HG03159 (cell line): ENCODE measurements around the gene TTC7B.

ENCODE experiments used
- ATAC-seq: cut with Tn5 transposase; IDR thresholded peaks from one replicate; pipeline ENCODE4 v1.9.1; 2021; ENCODE audit warnings: mild to moderate bottlenecking, moderate library complexity; ENCODE audit not compliant: unreplicated experiment

Gene TTC7B

DNA sequence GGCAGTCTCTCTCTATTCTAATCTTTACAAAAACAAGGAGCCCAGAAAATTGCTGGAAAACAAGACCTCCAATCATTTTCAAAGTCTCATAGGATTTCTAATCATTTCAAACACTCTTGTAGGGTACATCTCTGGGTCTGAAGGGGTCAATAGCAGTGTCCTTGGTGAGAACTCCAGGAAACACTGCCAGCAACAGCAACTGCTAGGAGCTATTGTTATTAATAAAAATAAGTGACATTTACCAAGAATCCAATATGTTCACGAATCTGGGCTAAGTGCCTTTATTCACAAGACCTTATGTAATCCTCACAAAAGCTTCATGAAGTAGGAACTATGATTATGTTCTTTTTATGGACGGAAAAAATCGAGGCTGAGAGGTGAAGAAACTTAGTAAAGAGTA is 72.8 kb downstream of the TTC7B start:
- no peak for ATAC-seq

DNA sequence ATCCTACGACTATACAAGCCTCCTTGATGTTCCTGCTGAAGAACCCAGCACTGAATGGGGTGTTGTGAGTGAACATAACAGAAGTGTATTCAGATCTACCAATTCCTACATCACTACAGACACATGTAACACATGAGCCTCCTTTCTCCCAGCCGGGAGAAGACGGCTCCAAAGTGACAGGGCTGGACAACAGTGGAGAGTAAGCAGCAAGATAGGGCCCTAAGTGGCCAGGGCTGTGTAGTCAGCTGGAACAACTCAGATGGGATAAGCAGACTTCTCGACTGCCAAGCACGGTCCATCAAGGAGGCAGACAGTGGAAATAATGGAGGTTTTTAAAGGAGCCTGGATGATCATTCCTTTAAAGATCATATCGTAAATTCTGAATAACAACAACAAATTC is 73.5 kb downstream of the TTC7B start:
- no peak for ATAC-seq

DNA sequence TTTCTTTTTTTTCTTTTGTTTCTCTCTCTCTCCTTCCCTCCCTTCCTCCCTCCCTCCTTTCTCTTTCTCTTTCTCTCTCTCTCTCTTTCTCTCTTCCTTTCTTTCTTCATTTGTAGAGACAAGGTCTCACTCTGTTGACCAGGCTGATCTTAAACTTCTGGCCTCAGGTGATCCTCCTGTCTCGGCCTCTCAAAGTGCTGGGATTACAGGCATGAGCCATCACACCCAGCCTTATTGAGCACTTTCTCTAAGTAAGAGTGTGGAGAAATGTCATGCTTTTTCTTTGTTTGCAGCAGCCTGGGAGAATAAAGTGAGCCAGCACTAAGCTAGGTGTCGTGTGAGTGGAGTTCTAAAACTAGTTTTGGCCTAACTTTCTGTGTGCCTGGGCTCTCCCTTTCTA is 74.0 kb downstream of the TTC7B start:
- no peak for ATAC-seq

DNA sequence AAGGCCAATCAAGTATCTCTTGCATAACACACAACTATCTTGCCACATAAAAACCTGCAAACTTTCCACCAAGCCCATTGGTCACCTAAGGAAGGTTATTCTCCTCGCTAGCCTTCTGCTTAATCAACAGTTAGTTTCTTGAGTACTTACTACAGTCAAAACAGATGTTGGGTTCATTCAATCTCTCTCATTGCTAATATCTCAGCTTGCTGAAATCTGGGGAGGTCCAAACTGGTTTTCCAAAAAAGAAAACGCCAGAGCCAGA is 74.6 kb downstream of the TTC7B start:
- ATAC-seq: no peak

DNA sequence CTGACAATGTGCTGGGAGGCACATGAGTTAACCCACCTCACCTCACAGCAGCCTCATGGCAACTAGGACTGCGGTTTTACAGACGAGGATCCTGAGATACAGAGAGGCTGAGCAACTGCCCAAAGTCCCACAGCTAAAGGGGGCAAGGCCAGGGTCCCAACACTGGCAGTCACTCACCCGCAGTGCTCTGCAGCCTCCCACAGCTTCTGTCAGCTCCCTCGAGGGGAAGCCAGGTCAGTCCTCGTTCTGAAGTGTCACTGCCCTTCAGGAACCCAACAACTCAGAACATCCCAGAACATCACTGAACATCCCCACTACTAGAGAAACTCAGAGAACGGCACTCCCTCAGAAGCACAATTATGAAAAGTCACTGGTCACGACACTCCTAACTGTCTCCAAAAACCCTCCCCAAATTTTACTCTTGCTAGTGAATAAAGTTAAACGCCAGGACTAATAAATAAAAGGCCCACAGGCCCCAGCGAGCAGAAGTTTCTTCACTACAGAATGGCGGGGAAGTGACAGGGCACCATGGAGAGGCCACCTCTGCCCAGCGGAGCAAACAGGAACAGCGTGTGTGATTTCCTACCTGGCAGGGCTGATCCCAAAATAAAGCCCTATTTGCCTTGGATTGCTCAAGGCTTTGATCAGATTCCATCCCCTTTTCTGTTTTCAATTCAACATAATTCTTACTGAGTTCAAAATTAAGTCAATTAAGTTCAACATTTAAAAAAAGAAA is 75.1 kb downstream of the TTC7B start:
- no peak for ATAC-seq

DNA sequence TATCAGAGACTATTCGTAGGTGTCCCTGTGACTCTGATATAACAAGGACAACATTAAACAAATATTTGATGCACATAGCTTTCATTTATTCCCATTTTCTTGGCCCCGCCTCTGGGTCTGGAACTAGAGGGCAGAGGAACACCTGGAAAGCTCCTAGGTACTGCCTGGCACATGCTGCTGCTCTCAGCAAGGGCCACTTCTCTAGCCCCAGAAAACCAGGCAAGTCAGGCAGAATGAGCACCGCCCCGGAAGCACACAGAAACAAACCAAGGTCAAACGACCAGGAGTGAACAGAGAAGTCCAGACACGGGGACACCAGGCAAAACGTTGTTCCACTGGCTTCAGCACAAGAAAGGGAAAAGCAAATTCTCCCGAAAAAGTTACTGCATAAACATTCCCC is 76.1 kb downstream of the TTC7B start:
- ATAC-seq: no peak

DNA sequence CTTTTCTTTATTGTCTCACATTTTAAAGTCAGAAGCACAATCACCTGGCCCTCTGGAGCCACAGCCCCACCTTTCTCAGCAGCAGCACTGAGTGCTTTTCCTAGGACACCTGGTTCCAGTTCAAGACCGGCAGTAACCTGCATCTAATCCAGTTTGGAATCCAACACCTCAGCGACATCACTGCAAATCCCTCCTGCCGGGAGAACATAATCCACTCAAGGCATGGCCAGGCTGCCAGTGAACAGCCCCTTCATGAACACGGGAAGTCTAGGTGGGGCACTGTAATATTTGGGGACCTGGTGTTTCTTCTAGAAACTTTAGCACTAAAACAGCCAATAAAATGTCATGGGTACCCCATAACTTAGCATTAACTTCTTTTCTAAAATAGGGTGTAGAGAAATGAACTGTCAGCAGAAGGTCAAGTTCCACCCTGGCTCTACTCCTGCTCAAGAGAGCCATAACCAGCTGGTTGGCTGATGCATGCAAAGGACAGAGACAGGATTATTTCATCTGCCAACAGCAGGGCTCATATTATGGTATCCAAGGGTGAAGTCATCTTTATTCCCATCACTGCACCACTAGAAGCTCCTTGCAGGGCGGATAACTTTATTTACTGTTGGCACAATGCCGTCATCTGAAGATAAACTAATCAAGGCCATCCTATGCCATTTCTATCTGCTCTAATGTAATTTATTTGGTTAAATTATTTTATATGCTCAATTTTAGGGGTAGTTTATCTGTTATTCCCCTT is 76.7 kb downstream of the TTC7B start:
- ATAC-seq: no peak

DNA sequence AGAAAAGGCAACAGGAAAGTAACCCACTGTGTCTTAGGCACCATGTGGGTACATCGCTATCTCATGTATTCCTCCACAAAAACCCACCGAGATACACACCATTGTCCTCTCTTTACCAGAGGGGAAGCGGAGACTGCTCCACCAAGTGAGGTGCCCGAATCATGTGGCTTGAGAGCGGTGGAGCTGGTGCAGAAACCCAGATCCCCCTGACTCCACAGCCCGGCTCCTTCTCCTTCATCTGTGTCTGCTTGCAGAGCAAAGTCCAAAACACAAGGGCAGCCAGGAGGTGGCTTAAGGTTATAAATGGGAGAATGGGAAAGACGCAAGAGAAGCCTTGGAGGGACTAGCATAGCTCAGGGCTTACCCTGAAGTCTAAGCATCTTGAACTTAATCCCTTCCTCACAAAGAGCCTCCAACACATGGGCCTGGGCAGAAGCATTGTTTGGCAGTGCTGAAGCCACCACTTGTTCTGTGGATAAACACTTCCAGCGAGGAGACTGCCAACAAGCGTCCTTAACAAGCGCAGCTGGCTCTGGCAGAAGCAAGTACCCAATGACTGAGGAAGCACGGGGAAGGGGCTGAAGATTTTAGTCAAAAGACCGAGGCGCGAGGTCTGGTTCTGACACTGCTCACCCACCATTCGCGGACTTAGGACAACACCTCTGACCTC is 83.0 kb downstream of the TTC7B start:
- no peak for ATAC-seq

DNA sequence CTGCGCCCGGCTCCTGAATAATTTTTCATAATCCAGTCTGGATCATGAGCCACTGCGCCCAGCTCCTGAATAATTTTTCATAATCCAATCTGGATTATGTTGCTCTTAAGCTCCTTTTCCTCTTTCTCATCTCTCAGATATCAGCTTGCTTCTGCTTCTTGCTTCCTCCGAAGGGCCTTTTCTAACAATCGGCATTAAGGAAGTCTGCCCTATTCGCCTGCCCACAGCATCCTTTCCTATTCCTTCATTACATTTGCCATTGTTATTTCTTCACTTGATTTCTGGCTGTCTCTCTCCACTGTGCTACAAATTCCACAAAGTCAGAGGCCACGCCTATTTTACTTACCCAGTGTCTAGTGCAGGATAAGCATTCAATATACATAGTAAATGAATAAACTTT is 83.5 kb downstream of the TTC7B start:
- no peak for ATAC-seq

DNA sequence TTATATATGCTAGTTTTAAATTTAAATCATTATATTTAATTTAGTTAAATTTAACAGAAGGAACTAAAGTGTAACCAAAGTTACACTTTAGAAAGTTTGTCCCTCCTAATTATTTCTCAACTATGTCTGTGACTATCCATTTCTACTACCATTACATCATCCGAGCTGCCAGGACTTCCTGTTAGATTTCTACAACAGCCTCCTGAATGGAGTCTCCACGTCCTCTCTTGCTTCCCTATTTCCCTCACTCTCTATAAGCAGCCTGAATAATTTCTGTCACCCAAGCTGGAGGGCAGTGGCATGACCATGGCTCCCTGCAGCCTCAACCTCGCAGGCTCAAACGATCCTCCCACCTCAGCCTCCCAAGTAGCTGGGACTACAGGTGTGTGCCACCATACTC is 84.1 kb downstream of the TTC7B start:
- ATAC-seq: no peak

DNA sequence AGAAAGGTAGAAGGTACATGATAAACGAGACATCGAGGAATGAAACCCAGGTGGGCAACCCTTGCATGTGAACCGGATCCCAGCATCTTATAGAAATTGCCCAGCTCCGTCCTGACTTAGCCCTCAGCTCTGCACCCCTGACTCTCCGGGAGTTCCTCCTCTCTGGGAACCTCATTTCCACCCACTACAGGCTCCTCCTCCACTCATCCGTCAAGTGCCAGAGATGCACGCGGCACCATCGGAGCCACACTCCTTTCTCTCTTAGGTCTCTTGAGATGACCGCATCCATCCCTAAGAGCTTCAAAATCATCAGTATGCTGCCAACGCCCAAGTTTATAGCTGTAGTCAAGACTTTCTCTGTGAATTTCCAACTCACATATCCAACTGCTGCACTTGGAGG is 84.7 kb downstream of the TTC7B start:
- no peak for ATAC-seq

DNA sequence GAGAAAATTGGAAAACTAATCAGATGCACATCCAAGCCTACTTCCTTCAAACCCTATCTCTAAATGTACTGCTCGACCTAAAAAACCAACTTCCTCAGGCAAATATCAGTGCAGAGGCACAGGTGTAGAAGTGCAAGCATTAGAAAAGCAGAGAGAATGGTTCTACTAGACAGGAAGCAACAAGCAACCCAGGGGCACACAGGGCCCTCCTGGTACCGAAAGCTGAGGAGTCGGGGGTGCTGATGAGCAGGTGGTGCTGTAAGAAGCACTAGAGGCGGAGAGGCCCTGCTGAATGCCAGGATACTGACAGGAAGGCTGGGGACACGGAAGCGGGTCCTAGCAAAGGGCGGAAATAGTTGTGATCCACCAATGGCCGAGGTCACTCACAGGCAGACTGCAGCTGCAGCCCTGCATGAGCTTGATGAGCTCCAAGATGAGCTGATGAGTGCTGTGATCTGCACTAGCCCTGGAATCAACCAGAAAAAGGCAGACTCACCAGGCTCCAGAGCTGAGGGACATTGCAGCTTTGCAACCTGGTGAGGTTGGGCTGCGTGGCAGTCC is 85.9 kb downstream of the TTC7B start:
- ATAC-seq: no peak

DNA sequence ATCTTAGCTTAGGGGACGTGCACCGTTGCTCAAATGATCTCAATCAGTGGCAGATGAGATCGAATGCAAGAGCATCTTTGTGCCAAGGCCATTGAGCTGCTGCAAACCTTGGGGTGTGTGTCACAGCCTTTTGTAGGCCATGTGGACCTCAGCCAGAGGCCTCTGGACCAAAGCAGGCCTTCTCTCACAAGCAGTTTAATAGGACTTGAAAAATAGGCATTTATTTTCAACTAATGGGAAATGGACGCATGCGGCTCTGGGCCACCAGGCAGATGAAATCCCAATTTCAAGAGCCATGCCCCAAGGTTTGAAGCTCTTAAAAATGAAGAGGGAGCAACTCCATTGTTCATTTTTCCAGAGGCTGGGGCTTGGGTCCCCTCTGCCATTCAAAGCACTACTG is 87.3 kb downstream of the TTC7B start:
- no peak for ATAC-seq

DNA sequence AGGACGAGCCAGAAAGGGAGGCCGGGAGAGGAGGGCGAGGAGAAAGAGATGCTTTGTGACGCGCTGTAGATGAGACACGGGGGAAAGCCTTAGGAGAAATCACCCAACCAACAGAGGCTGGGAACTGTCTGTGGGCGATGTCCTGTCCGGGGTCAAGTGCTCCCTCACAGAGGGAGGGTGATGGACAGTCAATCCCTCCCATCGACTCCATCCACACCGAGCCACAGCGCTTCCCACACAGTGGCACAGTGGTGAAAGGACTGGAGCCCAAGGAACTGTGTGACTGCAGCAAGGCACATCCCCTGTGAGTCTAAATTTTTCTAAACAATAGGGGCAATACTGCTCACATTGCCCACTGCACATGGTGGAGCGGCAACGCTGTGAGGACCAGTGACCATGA is 89.1 kb downstream of the TTC7B start:
- ATAC-seq: no peak

DNA sequence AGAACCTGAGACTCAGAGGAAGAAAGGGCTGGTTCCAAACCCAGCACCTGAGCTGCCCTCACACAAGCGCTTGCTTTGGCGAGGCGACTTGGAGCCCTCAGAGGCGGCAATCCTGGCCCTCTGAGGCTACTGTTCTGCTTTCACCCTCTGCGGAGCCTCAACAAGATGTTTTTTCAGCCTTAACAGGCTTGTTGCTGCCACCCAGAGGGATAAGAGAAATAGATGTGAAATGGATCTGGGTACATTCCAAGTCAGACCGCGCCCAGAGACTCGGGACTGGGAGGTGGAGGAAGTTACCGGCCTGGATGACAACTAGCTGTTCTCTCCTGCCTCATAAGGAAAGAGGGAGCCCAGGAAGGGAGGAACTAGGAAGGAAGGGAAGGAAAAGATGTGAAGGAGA is 89.6 kb downstream of the TTC7B start:
- ATAC-seq: no peak

DNA sequence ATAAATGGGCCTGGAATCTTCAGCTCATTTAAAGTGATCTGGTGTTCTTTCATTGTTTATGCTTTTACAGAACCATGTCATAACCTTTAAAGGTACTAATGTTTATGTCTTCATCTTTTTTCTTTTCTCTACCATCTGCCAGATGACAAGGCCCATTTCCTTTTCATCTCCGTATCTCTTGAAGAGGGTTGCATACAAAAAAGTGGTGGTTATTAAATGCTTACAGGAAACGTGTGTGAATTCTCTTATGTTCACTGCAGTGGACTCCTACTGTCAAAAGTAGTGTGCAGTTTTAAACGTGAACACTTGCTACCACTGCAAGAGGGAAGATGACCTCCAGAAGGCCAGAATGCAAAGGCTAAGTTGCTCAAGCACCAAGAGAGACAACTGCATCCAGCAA is 91.4 kb downstream of the TTC7B start:
- ATAC-seq: no peak

DNA sequence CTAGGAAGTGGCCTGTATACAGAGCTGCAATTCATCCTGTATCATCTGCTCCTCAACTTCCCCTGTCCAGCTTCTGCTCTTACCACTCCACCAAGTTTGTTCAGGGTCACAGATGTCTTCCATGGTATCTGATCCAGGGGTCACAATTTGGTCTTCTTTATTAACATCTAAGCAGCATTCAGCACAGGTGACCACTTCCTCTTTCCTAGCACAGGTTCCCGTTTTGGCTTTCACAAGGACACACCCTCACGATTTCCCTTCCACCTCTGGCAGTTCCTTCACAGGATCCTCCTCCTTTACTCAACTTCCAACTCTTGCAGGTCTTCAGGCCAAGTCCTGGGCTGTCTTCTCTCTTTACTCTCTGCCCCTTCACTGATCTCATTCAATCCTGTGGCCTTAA is 93.6 kb downstream of the TTC7B start:
- ATAC-seq: no peak

DNA sequence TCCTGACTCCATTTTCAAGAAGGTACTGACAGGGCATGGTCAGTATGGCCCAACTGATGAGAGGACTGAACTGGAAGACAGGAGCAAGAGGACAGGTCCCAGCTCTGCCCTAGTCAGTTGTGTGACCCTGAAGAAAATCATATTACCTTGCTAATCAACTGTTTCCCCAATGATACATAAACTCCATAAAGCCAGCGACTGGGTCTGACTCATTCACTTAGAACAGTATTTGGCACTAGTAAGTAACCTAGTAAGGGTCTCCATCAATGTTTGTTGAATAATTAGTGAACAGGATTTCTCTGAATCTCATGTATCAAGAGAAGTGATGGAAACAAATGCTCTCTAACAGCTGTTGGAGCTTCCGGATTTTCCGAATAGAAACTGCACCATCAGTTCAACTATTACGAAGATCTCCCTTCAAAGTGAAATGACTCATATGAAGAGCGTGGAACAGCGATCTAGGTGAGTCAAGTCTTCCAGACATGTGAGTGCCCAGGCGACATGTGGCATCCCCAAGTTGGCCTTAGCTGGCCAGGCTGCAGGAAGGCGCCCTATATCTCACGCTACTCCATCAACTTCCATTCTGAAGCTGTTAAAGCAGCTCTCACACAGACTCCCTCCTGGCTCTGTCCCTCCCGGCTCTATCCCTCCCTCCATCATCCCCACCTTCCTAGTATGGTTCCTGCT is 94.5 kb downstream of the TTC7B start:
- no peak for ATAC-seq

DNA sequence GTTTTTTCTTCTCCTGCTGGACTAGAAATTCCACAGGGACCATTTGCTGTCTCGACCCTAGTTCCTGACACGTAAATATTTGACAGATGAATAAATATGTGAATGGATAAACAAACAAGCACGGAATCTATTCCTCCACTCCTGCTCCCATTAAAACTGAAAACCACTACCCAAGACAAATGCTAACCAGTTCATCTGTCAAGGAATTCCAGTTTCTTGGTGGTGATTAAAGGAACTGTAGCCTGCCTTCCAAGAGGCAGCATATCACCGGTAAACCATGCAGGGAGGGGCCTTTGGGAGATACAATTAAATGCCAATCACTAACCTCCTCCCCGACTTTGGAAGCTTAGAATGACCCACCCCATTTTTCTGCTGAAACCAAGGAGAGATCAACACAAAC is 95.4 kb downstream of the TTC7B start:
- no peak for ATAC-seq

DNA sequence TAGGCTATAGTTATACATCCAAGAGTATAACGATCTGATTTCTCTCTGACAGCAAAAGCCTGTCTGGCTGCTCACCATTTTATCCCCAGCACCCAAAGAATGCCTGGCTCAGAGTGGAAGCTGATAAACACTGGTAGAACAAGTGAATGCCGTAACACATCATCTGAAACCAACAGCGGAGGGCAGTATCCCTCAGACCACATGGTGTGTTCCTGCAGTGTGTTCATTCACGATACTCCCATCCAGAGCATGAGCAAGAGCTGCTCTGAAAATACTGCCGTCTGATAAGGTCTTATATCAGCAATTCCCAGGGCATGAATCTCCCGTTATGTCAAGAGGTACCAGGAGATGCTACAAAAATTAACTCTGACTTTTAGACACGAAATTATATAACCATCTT is 95.9 kb downstream of the TTC7B start:
- ATAC-seq: no peak

DNA sequence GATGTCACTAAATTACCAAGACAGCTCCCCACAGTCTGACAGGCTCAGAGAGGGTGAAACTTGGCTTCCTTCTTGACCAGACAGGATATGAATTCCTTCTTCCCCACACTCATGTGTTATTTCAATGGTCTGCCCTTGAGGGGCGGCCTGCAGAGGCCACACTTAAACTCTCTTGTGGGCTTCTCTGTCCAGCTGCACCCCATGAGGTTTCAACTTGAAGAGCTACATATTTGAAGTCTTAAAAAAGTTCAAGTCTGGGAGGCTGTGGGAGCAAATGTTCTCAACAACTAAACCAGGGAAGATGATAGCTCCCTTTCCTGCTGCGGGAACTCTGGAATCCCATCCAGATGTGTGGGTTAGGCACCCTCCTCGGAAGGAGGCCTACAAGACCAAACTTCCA is 98.3 kb downstream of the TTC7B start:
- no peak for ATAC-seq

DNA sequence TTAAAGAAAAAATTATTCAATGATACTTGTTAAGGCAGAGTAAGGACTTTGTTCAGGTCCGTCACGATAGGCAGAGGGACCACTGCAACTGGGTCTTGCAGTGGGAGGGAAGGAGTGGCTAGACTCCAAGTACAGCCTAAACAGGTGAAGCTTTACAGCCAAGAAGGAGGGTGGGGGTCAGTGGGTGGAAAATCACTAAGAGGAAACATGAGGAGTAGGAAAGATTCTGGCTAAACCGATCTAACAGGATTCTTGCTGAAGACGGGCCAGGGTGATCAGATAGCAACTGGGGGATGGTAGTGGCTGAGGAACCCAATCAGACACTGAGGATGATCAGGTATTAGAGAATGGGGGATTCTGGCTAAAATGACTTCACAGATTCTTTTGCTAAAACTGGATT is 100.2 kb downstream of the TTC7B start:
- no peak for ATAC-seq
